Tibial nerve (tissue), 3 donors: ENCODE measurements around the gene GALNT18.

ENCODE experiments used
- CTCF ChIP-seq, 5 experiments: fragments of 200-600 bp in 3 of 5; fragments of 450-650 bp in 2 of 5; sonication (generic) in 3 of 5; IDR thresholded peaks; one replicate each; pipeline ENCODE4 v1.5.1; 2016 to 2019; ENCODE audit warnings: antibody characterized with exemption in 5 of 5, mild to moderate bottlenecking in 3 of 5, moderate library complexity in 2 of 5
- POLR2A ChIP-seq, 2 donors: fragments of 450-650 bp; IDR thresholded peaks; one replicate each; pipeline ENCODE4 v1.6.1; 2017; ENCODE audit warnings: antibody characterized with exemption in 2 of 2, mild to moderate bottlenecking in 2 of 2, moderate library complexity in 2 of 2

- TF ChIP-seq CTCF (IDR thresholded peaks at IDR 0.05) (no peak), POLR2A (IDR thresholded peaks at IDR 0.05) (no peak)
Observed at GRCh38 chr11:11433960-11434359, 187.8 kb downstream of the GALNT18 start.
